GM18907 (cell line): ENCODE results near the gene DUOXA2.
"Not testable (repeated sequence)": the region's sequence is repeated elsewhere in the genome, so short reads cannot be mapped to it uniquely, and the experiment has no call there.

Source experiments
- ATAC-seq: cut with Tn5 transposase; IDR thresholded peaks from one replicate; pipeline ENCODE4 v1.9.1; 2021; ENCODE audit warnings: mild to moderate bottlenecking, moderate library complexity; ENCODE audit not compliant: unreplicated experiment

Gene DUOXA2

DNA sequence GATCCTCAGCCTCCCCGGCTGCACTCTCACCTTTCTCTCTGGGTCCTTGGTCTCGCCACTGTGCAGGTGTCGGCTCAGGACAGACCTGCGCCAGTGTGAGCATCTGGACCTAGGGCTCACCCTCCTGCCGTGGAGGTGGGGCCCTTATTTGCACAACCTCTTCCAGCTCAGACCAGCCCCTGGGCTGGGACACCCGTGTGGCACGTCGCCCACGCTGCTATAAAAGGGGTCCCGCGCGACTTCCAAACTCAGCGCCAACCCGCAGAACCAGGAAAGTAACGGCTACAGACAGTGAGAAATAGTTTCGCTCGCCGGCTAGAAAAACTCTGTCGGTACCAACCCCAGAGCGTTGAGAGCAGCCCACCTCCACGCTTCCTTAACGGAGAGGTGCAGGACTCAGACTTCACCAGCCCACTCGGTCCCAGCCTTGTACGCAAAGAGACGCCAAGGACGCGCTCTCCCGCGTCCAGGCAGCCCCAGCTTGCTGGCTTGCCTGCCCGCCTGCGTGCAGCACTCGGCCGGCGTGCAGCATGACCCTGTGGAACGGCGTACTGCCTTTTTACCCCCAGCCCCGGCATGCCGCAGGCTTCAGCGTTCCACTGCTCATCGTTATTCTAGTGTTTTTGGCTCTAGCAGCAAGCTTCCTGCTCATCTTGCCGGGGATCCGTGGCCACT, at the start of gene DUOXA2, which contains the start of gene DUOX2:
DUOXA2 (plus strand) TSS at position 251 of the 675 bp plus-strand sequence; CDS start at position 531, 280 bp downstream.
DUOX2 (minus strand) TSS at position 97 of the 675 bp plus-strand sequence. CDS start 761 bp downstream, outside the sequence.
- no peak for ATAC-seq

DNA sequence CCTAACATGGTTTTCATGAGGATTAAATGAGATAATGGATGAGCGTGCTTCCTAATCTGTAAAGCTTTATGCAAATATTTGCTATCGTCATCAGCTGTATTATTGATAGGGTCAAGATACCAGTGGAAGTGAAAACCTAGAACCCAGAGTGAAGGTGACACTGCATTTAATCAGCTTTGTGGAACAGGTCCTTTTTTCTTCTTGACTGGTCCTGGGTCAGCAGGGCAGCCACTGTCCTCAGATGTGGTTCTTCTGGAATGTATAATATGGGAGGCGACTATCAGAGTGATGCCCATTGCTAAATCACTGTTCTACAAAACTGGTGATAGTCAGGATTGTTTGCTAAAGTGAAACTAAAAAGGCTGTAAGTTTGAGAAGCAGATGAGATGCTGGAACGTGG, 49.7 kb upstream of the DUOXA2 start:
- no peak for ATAC-seq

DNA sequence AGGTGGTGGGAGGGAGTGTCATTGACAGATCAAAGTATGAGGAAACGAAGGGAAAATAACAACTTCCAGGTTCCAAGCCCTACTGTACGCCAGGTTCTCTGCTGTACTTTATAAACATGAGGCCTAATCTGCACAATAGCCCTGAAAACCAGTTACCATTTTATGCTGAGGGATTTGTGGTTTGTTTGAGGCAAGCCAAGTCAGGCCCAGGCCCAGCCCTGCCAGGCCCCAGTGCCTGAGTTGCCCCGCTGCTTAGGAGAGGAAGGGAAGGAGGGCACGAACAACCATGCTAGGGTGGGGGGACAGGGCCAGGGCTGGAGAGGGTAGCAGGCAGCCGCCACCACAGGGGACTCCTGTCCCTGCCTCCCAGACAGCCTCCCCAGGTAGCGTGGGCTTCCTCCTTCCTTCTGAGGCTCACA, 44.2 kb upstream of the DUOXA2 start:
- ATAC-seq = not testable (repeated sequence)

DNA sequence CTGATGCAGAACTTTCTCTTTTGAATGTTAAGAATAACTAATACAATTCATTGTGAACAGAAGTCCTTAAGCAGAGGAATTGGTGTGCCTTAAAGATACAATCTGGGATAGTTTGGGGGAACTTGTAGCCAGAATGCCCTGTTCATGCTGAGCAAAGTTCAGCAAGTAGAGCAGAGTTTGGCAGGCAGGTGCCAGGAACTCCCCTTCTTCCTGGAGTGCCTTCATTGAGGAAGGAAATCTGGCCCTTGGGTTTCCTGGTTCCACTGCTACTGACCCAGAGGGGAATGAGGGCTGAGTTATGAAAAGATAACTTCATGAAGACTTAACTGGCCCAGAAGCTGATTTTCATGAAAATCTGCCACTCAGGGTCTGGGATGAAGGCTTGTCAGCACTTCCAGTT, 40.5 kb upstream of the DUOXA2 start:
- not testable (repeated sequence) for ATAC-seq

DNA sequence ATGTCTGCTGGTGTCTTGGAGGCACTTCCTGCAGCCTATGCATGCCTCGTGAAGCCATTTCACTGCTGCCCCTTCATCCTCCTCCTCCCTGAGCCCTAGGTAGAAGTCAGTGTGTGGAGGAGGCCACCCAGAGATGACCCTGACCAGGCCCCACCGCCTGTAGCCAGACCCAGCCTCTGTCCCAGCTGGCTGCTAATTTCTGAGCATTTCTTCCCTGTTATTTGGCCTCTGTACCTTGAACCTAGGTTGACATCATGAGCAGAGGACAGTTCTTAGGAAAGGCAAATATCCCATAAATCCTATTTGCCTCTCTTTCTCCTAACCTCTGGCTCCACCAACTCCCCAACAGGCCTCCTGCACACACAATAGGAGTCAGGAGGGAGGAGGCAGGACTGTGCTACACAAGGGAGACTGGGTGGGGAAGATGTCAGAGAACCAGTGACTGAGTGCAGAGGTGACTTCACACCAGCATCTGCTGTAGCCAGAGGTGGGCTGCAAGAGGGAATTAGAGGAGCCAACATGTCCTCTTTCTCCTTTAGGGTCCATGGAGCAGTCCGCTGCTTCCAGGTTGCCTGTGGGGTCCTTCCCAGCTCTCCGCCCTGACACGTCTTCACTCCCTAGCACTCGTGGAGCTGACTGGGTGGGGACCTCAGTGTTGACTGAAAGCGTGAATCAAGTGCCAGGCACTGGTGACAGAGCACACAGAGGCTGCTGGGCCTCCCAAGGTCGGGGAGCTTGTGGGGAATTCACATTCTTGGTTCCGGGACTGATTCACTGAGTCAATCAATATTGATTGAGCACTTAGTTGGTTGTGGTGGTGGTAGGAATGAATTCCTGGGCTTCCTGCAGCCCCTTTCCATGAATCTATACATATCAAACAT, 38.4 kb upstream of the DUOXA2 start:
- ATAC-seq = not testable (repeated sequence)

DNA sequence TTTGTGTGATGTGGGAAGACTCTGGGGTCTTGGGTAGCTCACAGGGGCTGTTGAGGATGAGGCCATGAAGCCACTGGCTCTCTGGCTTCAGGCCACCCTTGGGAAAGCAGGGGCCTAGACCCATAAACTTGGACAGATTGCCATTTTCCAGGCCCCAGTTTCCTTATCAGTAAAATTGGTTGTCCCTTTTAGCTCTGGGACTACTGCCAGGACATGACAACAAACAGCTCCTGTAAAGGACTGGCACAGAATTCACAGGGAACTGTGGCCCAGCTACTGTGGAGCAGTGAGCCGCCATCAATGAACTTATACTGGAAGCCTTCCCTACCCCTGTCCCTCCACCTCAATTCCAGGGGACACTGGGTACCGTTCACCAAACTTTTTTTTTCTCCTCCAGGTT, 36.7 kb upstream of the DUOXA2 start:
- ATAC-seq = not testable (repeated sequence)

DNA sequence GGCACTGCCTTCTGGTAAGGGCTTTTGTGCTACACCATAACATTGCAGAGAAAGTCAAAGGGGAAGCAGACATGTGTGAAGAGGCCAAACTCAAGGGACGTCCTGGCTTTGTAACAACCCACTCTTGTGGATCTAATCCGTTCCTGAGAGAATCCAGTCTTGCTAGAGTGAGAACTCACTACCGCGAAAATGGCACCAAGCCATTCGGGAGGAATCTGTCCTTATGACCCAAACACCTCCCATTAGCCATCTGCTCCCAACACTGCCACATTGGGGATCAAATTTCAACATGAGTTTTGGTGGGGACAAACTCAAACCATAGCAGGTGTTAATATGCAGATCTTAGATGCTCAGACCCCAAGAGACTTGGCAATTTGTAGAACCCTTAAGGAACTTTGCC, 34.9 kb upstream of the DUOXA2 start:
- not testable (repeated sequence) for ATAC-seq

DNA sequence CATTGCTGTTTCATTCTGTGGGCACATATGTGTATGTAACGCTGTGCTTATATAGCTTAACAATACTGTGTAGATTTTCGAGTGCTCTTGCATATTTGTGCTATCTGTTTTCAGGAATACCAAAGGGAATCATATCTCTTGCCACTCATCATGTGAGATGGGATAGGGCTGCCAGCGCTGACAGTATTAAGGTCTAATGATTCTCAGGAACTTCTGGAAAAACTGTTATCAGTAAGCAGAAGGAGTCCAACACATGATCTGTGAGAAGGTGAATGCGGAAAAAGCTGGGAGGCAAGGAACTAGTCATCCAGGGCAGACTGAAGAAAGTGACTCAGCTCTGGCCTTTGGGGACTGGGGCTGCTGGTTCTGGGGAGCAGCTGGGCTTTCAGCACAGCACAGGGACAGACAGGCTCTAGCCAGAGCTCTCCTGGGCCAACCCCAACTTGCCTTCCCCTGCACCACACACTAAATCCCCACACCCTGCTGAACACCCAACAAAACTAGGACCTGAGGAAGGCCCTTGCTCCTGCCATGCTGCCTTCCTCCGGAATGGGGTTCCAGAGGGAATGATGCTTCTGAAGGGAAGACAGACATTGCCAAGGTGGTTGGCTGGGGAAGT, 34.4 kb upstream of the DUOXA2 start:
- not testable (repeated sequence) for ATAC-seq

DNA sequence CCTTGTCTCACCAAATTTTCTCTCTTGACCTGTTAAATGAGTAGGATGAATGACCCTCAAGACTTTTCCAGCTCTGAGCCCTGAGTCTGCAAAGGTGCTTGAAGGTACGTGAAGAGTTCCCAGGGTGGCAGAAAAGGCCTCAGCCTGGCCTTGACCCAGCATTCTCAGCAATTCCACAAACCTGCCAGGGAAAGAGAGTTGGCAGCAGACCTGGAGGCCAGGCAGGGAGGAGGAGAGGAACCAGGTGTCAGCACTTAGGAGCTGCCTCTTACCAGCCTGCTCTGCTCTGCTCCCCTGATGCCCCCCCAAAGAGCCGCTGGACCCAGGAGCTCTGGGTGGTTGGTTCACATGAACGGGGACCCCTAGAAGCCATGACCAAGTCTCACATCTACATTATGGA, 33.5 kb upstream of the DUOXA2 start:
- not testable (repeated sequence) for ATAC-seq

DNA sequence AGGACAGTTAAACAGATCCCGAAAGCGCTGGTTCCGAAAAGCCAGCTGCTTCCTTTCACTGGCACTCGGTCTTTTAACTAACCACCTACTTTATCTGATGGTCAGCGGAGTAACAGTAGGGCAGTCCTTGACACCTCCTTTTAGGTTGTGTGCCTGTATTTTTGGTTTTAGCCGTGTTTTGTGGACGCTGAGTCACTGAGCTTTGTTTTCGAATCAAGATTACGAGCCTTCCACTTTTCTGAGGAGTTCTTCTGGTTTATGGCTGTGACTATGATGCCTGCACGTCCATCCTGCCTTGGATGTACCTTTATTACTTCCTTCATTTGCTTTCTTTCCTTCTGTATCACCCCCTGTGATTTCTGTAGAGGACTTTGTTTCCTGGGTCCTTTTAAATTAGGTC, 31.7 kb upstream of the DUOXA2 start:
- ATAC-seq = not testable (repeated sequence)

DNA sequence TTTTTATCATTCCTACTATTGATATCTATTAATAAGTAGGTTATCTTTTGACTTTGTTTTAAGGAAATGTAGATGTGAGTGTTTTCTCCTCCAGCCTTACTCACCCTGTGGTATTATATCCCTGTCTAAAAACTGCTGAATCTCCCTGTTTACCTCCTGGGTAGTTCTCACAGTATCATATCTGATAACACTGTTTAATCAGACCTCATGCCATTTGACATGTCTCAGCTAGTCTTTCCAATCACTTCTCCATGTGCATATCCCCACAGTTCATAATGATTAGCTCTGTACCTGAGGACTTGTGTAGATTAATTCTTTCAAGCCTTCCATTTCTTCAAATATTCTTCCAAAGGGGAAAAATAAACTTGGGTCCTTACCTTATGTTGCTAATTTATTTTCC, 30.9 kb upstream of the DUOXA2 start:
- no peak for ATAC-seq

DNA sequence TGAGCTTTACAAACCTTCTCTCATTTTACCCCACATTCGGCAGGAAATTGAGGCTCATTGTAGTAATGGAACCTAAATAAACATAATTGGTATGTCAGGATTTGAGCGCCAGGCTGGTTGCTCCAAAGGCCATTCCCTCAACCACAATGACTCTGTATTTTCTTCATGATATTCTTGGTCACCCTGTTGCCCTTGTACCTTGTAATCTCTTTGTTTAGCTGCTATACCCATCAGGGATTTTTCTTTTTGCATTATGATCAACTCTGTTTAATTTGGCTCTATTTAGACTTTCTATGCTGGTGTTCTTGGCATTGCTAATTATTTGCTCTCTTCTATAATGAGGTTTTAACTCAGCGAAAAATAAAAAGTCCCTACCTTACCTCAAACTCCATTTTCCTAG, 30.0 kb upstream of the DUOXA2 start:
- ATAC-seq = no peak

DNA sequence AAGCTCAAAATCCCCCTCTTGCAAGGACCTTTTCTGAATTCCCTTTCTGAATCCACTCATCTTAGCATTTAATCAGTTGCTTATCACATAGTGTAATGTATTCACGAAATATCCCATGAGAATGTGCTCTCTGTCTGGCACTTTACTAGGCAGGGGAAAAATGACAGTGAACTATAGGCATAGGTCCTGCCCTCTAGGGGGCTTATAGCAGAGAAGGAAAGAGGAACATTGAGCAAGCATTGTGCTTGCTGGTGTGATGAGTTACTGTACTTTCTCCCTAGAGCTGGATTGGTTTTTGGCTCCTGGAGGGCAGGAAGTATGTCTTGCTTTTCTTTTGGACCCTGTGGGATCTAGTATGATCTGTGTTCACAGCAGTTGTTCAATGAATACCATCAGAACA, 26.6 kb upstream of the DUOXA2 start:
- ATAC-seq = no peak

DNA sequence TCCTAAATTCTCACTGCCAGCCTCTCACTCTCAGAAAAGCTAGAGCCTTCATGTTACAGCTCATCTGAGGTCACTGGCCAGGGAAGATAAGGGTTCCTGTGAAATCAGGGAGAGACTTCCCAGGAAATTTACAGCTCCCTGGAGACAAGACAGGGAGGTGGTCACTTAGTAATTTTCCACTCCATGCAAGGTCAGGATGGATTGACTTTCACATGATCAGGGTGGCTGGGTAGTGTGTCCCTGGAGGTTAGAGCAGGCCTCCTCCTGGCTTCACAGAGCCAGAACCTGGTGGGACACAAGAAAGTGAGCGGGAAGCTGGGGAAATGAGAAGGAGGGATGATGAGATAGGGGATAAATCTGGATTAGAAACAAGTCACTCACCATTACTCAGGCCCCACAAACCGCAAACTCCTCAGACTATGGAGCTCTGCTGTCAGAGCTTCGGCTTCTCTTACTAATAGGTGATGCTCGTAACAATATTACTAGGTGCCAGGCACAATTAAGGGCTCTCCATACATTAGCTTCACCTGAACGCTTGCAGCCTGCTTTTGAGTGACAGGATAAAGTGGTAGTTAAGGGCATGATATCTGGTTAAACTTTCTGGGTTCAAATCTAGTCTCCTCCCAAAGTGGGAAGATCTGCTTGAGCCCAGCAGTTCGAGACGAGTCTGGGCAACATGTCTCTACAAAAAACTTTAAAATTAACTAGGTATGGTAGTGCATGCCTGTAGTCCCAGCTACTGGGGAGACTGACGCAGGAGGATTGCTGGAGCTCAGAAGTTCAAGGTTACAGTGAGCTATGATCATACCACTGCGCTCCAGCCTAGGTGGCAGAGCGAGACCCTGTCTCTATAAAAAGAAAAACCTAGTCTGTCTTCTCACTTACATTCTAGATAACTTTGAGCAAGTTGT, 25.1 kb upstream of the DUOXA2 start:
- no peak for ATAC-seq

DNA sequence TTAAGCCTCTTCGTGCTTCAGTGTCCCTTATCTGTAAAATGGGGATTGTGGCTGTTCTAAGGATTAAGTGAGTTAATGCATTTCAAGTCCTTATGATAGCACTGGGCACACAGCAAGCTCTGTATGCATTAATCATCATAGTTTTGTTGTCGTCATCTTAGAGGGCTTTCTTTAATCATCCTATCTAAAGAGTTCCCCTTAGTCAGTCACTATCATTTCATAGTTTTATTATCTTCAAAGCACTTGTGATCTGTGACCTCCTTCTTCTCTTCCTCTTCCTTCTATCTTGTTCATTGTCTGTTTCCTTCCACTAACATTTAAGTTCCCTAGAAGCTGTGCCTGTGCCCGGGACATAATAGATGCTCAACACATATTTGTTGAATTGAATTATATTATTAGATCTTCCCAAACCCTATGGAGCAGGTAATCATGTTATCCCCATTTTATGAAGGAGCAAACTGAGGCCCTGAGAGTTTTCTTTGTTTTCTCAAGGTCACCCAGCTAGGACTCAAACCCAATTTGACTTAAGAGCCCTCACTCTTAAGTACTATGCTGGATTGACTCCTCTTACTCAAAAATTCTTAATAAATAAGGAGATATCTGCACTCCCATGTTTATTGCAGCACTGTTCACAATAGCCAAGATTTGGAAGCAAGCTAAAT, 24.3 kb upstream of the DUOXA2 start:
- no peak for ATAC-seq

DNA sequence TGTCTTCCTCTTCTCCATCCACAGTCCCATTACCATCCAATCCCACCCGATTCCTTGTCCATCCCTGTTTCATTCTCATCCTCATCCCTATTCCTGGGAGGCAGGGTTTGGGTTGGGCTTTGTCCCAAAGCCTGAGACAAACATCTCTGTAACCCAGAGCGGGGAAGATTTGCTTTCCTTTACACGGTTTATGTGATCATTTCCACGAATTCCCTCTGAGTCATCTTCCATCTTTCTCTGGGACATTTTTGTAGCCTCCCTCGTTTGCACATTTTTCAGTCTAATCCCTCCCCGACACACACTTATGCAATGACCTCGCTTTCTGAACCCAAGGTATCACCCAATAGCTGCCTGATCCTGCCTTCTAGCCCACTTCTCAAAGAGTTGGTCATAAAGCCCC, 23.0 kb upstream of the DUOXA2 start:
- ATAC-seq = no peak

DNA sequence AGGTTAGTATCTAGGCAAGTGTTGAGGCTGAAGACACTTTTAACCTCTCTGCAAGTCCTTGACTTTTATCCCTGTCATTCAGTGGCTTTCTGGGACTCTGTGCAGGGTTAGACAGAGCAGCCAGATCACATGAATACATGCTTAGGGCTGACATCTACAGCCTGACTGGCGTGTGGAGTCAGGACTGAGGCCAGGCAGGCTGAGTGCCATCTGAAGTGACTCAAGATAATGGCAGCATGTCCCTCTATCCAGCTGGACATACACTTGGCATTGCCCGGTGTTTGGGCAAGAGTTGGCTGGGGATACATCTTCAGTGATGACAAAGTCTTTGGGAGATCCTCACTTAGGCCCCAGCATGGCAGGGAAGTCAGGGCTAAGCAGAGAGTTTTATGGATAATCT, 22.6 kb upstream of the DUOXA2 start:
- ATAC-seq = no peak

DNA sequence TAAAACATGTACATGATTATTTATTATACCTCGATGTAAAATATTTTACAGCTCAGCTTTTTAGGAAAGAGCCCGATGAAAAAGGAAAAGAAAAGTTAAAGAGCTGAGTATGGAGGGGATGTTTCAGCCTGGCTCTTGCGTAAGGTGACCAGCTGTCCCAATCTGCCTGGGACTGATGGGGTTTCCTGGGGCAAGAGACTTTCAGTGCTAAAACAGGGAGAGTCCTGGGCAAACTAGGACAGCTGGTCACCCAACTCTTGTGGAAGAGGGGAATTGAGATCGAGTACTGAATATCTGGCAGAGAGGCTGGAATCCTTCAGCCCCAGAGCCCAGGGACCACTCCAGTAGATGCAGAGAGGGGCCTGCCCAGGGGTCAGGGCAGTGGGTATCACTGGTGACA, 21.1 kb upstream of the DUOXA2 start:
- ATAC-seq = no peak

DNA sequence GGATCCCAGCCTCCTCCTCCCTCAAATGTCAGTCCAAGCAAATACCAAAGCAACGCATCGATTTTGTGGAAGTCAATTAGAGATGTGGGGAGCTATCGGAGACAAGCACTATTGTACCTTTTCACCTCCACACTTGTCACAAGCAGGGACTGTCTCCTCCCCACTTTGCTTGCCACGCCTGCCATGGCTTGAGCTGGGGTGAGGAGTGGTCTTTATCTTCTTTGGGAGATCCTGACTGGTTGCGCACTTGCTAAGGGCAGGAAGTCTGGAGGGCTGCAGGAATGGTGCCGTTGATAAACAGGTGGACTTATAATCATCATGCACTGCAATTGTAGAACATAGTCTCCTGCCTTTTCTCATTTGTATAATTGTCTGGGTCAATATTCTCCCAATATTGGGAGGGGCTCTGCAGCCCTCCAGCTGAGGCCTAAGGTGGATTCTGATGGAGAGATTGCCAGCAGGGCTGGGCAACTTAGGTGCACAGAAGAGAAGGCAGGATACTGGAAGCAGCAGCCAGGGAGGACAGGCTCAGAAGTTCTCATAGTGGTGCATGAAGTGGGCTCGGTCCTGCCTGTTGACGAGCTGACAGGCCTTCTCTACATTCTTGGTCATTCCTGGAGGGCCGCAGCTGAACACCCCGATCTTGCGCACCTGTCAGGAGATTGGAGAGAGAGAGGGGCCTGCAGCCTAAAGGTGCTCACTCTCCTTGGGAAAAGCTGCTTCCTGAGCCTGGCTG, 20.3 kb upstream of the DUOXA2 start:
- ATAC-seq = no peak
